ENCODE data around the gene SIGLEC1. TPM values are rescaled to one million over a fixed set of nuclear protein-coding genes. Genes with fewer than 3 reads are reported as not detected.

SIGLEC1 gene
- total RNA-seq, 3 donors from 2014 or later: 2.0 to 32.0 (median 6.9) TPM

DNA sequence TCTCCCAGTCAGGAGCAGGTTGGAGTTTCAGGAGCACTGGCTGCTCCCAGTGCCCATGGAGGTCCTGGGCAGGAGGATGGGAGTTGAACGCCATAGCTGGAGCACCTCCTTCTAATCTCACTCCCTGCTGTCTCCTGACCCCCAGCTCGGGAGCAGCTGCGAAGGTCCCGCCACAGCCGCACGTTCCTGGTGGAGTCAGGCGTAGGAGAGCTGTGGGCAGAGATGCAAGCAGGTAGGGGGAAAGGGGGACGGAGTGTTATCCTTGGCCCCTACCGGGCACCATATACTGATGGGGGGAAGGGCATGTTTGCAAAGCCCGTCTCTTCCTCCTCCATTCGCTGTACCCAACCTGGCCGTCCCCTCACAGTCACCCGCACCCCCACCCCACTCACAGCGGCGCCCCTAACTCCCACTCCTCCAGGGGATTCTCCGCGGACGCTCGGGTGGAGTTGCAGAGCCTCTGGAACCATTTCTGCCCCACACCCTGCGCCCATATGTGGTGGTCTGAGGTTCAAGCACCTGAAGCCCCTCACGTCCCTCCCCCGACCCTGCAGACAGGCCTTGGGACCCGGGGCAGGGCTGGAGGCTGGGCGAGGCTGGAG is 36.8 kb upstream of the SIGLEC1 start:
- H3K9me3 ChIP-seq: no peaks in the 10 kb centered on the region
- TF ChIP-seq POLR2A (IDR thresholded peaks at IDR 0.05) (no peak), POLR2AphosphoS5 (IDR thresholded peaks at IDR 0.05) (no peak)
- TF ChIP-seq, protein P1, sequence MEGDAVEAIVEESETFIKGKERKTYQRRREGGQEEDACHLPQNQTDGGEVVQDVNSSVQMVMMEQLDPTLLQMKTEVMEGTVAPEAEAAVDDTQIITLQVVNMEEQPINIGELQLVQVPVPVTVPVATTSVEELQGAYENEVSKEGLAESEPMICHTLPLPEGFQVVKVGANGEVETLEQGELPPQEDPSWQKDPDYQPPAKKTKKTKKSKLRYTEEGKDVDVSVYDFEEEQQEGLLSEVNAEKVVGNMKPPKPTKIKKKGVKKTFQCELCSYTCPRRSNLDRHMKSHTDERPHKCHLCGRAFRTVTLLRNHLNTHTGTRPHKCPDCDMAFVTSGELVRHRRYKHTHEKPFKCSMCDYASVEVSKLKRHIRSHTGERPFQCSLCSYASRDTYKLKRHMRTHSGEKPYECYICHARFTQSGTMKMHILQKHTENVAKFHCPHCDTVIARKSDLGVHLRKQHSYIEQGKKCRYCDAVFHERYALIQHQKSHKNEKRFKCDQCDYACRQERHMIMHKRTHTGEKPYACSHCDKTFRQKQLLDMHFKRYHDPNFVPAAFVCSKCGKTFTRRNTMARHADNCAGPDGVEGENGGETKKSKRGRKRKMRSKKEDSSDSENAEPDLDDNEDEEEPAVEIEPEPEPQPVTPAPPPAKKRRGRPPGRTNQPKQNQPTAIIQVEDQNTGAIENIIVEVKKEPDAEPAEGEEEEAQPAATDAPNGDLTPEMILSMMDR (IDR thresholded peaks at IDR 0.05): no peak
- no peak for DNase-seq (ENCODE audit: low spot score in 2 of 2)
- H3K4me3 ChIP-seq: peak overlapping the region in 1 of 3 donors; percentile 48
- no peak overlapping the region for H3K27ac ChIP-seq
- intact Hi-C loops (cut with DNase I; ENCODE audit: low total_unique reads): no loop called here
- peaks cover 7 to 21% of the 10 kb centered on the region in 2 donors for H3K27me3 ChIP-seq
- no peaks in the 10 kb centered on the region for H3K36me3 ChIP-seq
- no peaks in the 10 kb centered on the region for H3K4me1 ChIP-seq

DNA sequence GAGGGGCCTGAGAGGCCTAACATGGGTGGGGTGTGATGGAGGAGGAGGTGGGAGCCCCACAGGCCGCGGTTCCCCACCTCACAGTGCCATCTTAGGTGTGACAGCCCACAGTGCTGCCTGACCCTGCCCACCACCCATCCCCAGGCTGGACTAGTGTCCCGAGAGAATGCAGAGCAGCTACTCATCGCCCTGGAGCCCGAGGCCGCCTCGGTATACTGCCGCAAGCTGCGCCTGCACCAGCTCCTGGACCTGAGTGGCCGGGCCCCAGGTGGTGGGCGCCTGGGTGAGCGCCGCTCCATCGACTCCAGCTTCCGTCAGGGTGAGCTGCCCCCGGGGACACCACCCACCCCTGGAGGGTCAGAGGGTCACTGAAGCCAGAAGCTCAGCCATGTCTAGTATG is 35.7 kb upstream of the SIGLEC1 start:
- H3K36me3 ChIP-seq: no peaks in the 10 kb centered on the region
- H3K9me3 ChIP-seq: no peaks in the 10 kb centered on the region
- no peaks in the 10 kb centered on the region for H3K4me1 ChIP-seq
- peaks cover 7 to 21% of the 10 kb centered on the region in 2 donors for H3K27me3 ChIP-seq
- TF ChIP-seq, protein P1 (IDR thresholded peaks at IDR 0.05): no peak
- TF ChIP-seq POLR2A (IDR thresholded peaks at IDR 0.05) (no peak), POLR2AphosphoS5 (IDR thresholded peaks at IDR 0.05) (no peak)
- no peak overlapping the region for H3K4me3 ChIP-seq
- H3K27ac ChIP-seq: no peak overlapping the region
- no peak for DNase-seq (ENCODE audit: low spot score in 2 of 2)
- intact Hi-C loops (cut with DNase I; ENCODE audit: low total_unique reads): no loop called here

DNA sequence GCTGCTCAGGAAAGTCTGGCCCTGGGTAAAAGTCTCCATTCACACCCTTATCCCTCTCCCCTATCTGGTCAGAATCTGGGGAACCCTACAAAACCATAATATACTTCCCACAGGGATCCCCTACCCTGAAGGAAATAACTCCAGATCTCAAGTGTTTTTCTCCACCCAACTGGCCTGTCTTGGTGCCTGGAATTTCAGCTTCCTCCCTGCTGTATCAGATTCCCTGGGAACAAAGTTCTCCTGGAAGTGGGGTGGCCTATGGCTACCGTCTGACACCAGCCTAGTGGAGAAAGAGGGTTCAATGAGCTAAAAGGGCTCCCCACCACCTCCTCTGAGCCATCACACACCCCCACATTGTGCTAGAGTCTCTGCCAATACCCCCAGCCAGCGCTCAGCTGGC is 35.1 kb upstream of the SIGLEC1 start:
- TF ChIP-seq POLR2A (IDR thresholded peaks at IDR 0.05) (no peak), POLR2AphosphoS5 (IDR thresholded peaks at IDR 0.05) (no peak)
- TF ChIP-seq, protein P1 (IDR thresholded peaks at IDR 0.05): no peak
- Histone ChIP-seq H3K27me3 (peaks cover 7 to 21% of the 10 kb centered on the region in 2 donors), H3K4me3 (no peak overlapping the region), H3K27ac (no peak overlapping the region), H3K4me1 (no peaks in the 10 kb centered on the region), H3K36me3 (no peaks in the 10 kb centered on the region), H3K9me3 (no peaks in the 10 kb centered on the region)
- DNase-seq (ENCODE audit: low spot score in 2 of 2): no peak
- intact Hi-C loops (cut with DNase I; ENCODE audit: low total_unique reads): no loop called here

DNA sequence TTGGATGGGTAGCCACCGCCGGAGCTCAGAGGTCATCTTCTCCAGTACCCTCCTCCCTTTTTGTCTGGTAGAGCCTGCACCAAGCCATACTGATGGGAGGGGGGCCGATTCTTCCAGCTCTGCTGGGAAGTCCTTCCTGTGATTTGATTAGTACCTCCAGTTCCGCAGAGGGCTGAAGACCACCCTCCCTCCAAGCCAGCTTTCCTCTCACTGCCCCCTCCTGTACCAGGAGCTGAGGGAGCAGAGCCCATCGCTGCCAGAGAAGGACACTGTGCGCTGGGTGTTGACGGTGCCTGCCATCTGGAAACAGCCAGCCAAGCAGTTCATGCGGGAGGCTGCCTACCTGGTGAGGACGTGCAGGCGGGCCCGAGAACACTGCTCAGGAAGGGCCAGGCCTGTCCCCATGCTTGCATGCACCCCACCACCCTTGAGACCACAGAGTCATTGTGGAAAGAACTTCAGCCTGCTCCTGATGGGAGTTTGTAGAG is 33.3 kb upstream of the SIGLEC1 start:
- intact Hi-C loops (cut with DNase I; ENCODE audit: low total_unique reads): no loop called here
- H3K9me3 ChIP-seq: no peaks in the 10 kb centered on the region
- TF ChIP-seq, protein P1 (IDR thresholded peaks at IDR 0.05): no peak
- TF ChIP-seq POLR2AphosphoS5 (IDR thresholded peaks at IDR 0.05) (no peak), POLR2A (IDR thresholded peaks at IDR 0.05) (no peak)
- H3K27ac ChIP-seq: no peak overlapping the region
- H3K27me3 ChIP-seq: peaks cover 6 to 14% of the 10 kb centered on the region in 2 donors
- H3K4me1 ChIP-seq: no peaks in the 10 kb centered on the region
- no peak overlapping the region for H3K4me3 ChIP-seq
- no peaks in the 10 kb centered on the region for H3K36me3 ChIP-seq
- no peak for DNase-seq (ENCODE audit: low spot score in 2 of 2)

DNA sequence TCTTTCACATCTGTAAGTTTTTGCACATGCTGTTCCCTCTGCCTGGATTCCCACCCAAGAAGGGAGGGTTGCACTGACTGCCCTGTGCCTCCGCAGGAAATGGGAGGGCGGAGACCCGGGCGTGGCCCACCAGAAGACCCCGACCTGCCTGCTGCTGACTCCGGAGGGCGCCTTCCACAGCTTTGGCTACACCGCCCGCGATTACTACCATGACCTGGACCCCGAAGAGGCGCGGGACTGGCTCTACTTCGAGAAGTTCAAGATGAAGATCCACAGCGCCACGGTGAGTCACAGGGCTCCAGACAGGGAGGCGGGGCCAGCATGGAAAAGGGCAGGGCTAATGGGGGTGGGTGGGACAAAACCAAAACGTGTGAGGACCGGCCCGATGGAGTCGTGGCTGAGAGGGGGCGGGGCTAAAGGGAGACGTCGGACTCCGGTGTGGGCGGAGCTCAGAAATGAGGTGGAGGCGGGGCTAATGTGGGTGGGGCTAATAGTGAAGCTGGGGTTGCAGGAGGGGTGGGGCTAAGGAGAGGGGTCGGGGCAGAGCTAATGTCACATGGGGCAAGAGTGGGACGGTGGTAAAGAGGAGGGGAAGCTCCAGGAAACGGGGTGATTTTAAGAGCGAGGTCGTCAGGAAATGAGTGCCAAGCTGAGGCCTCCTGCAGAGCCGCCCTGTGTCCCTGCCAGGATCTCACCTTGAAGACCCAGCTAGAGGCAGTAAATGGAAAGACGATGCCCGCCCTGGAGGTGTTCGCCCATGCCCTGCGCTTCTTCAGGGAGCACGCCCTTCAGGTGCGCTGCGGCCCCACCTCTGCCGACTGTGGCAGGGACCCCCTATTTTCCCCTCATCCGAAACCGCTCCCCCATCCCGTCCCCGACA is 32.6 kb upstream of the SIGLEC1 start:
- no peak for DNase-seq (ENCODE audit: low spot score in 2 of 2)
- Histone ChIP-seq H3K27me3 (peaks cover 3 to 7% of the 10 kb centered on the region in 2 donors), H3K4me3 (peak overlapping the region in 1 of 3 donors; percentile 9), H3K9me3 (no peaks in the 10 kb centered on the region), H3K4me1 (no peaks in the 10 kb centered on the region), H3K36me3 (no peaks in the 10 kb centered on the region), H3K27ac (peak overlapping the region in 1 of 2 donors; percentile 8)
- no peak for TF ChIP-seq POLR2A (IDR thresholded peaks at IDR 0.05)
- no peak for TF ChIP-seq POLR2AphosphoS5 (IDR thresholded peaks at IDR 0.05)
- TF ChIP-seq, protein P1 (IDR thresholded peaks at IDR 0.05): no peak
- intact Hi-C loops (cut with DNase I; ENCODE audit: low total_unique reads): no loop called here
